Parietal lobe (tissue), 2 donors: ENCODE measurements around the gene WNT1. TPM values are rescaled to one million over a fixed set of nuclear protein-coding genes. Genes with fewer than 3 reads are reported as not detected.

Source experiments
- small RNA-seq: library from RNA; depleted of rRNA; stranded (forward); fragments of <200 nt; gene quantifications from one replicate; pipeline ENCODE3, GENCODE V24; 2014; ENCODE audit warnings: low replicate concordance
- total RNA-seq: library from RNA; depleted of rRNA; stranded (reverse); fragments of >200 nt; gene quantifications from one replicate; pipeline ENCODE4 v1.2.3, GENCODE V29; 2014

The WNT1 gene
- not detected for total RNA-seq

DNA sequence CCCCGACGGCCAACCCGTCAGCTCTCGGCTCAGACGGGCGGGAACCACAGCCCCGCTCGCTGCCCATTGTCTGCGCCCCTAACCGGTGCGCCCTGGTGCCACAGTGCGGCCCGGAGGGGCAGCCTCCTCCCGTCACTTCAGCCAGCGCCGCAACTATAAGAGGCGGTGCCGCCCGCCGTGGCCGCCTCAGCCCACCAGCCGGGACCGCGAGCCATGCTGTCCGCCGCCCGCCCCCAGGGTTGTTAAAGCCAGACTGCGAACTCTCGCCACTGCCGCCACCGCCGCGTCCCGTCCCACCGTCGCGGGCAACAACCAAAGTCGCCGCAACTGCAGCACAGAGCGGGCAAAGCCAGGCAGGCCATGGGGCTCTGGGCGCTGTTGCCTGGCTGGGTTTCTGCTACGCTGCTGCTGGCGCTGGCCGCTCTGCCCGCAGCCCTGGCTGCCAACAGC is at the start of gene WNT1:
WNT1 (plus strand) TSS at position 32 of the 450 bp plus-strand sequence; CDS start at position 361, 329 bp downstream.

DNA sequence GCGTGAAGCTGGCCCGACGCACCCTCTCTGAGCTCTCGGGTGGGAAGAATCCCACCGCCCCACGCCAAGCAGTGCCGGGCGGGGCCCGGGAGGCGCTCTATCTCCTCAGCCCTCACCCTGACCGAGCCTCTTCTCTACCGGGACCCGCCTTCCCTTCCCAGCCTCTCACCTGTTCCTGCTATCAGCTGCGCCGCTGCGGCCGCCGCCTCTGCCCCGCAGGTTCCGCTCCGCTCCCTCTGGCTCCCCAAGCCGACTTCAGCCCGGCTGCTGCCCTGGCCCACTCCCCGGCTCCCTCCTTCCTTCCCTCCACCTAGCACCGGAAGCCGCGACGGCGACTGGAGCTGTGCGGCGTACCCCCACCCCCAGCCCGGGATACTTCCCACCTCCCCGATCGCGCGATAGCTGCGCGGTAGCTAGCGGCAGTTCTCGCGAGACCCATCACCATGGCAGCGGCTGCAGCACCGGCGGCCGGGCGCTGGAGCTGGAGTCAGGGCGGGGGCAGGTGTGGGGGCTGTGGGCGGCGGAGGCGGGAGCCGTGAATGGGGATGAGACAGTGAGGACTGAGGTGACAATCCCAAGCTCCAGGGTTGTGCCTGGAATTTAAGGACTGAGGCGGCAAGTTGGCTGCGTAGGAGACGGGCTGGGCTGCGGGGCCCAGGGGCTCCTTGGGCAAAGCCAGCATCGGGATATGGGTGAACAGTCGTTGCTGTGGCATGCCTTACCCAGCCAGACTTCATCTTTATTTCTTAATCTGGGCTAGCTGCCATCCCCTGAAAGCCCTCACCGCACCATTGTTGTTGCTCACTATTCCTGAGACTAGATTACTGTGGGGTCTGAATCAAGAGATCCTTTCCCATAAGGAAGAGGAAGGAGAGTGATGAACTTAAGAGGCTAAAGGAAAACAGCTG is 20.7 kb upstream of the WNT1 start, which contains the start of gene ARF3:
ARF3 (minus strand) TSS at position 347 of the 908 bp plus-strand sequence. CDS start 16,392 bp downstream, outside the sequence.

DNA sequence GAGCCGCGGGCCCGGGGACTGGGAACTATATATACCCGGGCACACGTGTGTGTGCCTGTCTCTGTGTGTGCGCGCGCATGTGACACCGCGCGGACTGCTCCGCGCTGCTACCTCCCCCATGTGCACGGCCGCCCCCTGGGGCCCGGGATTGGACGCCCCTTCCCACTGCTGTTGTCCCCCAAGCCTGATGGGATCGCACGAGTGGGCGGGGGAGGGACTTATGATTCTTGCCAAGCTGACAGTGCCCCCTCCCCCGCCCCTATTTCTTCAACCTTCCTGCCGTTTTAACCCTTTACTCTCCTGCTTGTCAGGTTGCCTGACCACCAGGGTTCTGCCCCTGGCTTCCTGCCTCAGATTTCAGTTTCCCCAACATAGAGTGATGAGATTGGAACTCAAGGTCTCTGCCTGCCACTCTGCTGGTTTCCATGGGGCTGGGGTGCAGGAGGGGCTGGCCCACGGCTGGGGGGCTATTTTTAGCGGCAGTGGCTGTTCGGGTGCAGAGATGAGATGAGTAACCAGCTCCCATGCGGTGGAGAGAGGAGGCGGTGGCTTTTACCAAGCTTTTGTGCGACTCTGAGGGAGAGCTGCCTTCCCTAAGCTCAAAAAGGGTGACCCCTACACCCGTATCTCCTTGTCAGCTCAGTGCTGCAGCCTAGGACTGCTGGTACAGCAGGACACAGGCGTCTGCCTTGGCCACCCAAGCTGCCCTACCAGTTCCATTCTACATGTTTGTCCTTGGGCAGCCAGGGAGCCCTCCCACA is 21.4 kb downstream of the WNT1 start, which contains the start of gene DDN:
DDN (minus strand) TSS at position 5 of the 761 bp plus-strand sequence. CDS start 88 bp downstream, outside the sequence.

DNA sequence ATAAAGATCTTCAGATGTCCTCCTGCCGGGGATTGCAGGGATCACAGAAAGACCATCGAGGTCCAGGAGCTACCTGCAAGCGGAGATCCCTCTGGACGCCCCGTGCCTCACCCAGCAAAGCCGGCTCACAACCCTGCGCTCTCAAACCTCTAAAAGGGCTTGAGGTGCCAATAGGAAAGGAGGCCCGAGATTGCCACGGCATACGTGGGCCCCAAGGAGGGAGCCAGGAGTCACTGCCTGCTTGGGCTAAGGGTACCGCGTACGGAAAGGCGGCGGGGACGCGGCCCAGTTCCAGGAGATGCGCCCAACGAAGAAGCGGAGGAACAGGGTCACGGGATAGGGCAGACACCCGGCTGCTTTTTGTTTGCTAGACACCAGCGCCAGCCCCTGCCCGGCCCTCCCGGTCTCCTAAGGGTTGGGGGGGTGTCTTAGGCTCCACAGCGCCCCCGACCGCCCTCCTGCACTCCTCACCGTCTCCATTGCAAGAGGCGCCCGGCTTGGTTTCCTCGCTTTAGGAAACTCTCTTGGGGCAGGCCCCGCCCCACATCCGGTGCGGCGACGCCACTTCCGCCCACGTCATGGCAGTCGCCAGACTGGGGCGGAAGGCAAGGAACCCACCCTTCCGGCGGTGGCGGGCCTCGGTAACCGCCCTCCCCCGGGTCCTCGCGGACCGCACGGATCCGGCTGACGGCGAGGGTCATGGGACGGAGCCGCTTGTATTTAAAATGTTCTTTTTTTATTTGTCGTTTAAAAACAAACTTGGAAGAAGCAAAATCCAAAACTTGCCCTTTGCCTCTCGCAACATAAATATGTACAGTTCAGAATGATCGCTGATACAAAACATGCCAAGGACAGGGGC is 40.4 kb downstream of the WNT1 start, which contains the start of gene PRKAG1:
PRKAG1 (minus strand) TSS at position 516 of the 859 bp plus-strand sequence; CDS start at position 480, 36 bp downstream.

Small RNA genes lying within 50 kb of the gene (small RNA-seq; reads per million reads assigned to genes)
- gene RNU6-940P, result not detected

Other genes starting within 250 kb of the WNT1 start
- 70.1 TPM for gene ADCY6, start 189.2 kb upstream of the WNT1 start, total RNA-seq
- 67.6 TPM for gene CACNB3, start 159.8 kb upstream of the WNT1 start, total RNA-seq
- gene DDX23, start 126.2 kb upstream of the WNT1 start, total RNA-seq, result 94.2 TPM
- gene RND1, start 112.5 kb upstream of the WNT1 start, total RNA-seq, result 29.1 TPM
- gene FKBP11, start 52.8 kb upstream of the WNT1 start, total RNA-seq, result 12.2 TPM
- 71.4 TPM for gene ARF3, start 20.8 kb upstream of the WNT1 start, total RNA-seq
- 3.4 TPM for gene WNT10B, start 6.6 kb upstream of the WNT1 start, total RNA-seq
- gene DDN, start 21.1 kb downstream of the WNT1 start, total RNA-seq, result 5.3 TPM
- 26.3 TPM for gene PRKAG1, start 40.5 kb downstream of the WNT1 start, total RNA-seq
- gene KMT2D, start 82.5 kb downstream of the WNT1 start, total RNA-seq, result 57.6 TPM
- 0.63 TPM for gene RHEBL1, start 91.7 kb downstream of the WNT1 start, total RNA-seq
- 0.31 TPM for gene DHH, start 116.5 kb downstream of the WNT1 start, total RNA-seq
- 154 TPM for gene LMBR1L, start 132.5 kb downstream of the WNT1 start, total RNA-seq
- 1,288 TPM for gene TUBA1B, start 153.1 kb downstream of the WNT1 start, total RNA-seq
- 9,192 TPM for gene TUBA1A, start 210.8 kb downstream of the WNT1 start, total RNA-seq